ELF-1 (cell line): ENCODE results near the gene SLC44A3.
A peak's percentile ranks its signal among the peaks of the same experiment; 100 is the strongest.

Experiments used
- DNase-seq: peaks from one replicate; pipeline ENCODE4 v3.0.0-alpha.2; 2016; ENCODE audit warnings: low read depth, low spot score

SLC44A3 gene

GRCh38 chr1:94873520-94874351 lies 53.6 kb downstream of the SLC44A3 start:
- no peak for DNase-seq

GRCh38 chr1:94874423-94874822 lies 54.3 kb downstream of the SLC44A3 start:
- DNase-seq, result no peak

- no peak for DNase-seq
These were observed 55.6 kb downstream of the SLC44A3 start for GRCh38 chr1:94875794-94876193.

GRCh38 chr1:94876362-94876761 lies 56.2 kb downstream of the SLC44A3 start:
- DNase-seq, result no peak

GRCh38 chr1:94878329-94878728 lies 58.2 kb downstream of the SLC44A3 start:
- no peak for DNase-seq

- DNase-seq, result no peak
These were observed 63.5 kb downstream of the SLC44A3 start for GRCh38 chr1:94883691-94884090.

GRCh38 chr1:94884106-94884505 lies 63.9 kb downstream of the SLC44A3 start:
- DNase-seq, result peak; percentile 97

- DNase-seq, result no peak
These were observed 64.3 kb downstream of the SLC44A3 start for GRCh38 chr1:94884507-94884906.

GRCh38 chr1:94886361-94886760 lies 66.2 kb downstream of the SLC44A3 start:
- DNase-seq, result no peak

GRCh38 chr1:94887106-94887505 lies 66.9 kb downstream of the SLC44A3 start:
- no peak for DNase-seq

GRCh38 chr1:94887603-94888171 lies 67.5 kb downstream of the SLC44A3 start:
- no peak for DNase-seq

- no peak for DNase-seq
These were observed 68.0 kb downstream of the SLC44A3 start for GRCh38 chr1:94888201-94888600.

- DNase-seq, result no peak
These were observed 72.6 kb downstream of the SLC44A3 start for GRCh38 chr1:94892604-94893254.

- no peak for DNase-seq
These were observed 74.5 kb downstream of the SLC44A3 start for GRCh38 chr1:94894630-94895029.

- no peak for DNase-seq
These were observed 75.4 kb downstream of the SLC44A3 start for GRCh38 chr1:94895518-94895917.

- DNase-seq, result no peak
These were observed 78.6 kb downstream of the SLC44A3 start for GRCh38 chr1:94898491-94899385.

- no peak for DNase-seq
These were observed 79.6 kb downstream of the SLC44A3 start for GRCh38 chr1:94899756-94900155.

GRCh38 chr1:94901841-94902240 lies 81.7 kb downstream of the SLC44A3 start:
- no peak for DNase-seq

- no peak for DNase-seq
These were observed 83.3 kb downstream of the SLC44A3 start for GRCh38 chr1:94903280-94904009.

- DNase-seq, result no peak
These were observed 85.0 kb downstream of the SLC44A3 start for GRCh38 chr1:94905207-94905606.

- DNase-seq, result no peak
These were observed 86.2 kb downstream of the SLC44A3 start for GRCh38 chr1:94906382-94906781.
